ENCODE results near the gene KRT81. TPM values are rescaled to one million over a fixed set of nuclear protein-coding genes. Genes with fewer than 3 reads are reported as not detected.

KRT81 gene
- total RNA-seq, 1 donor from 2014 or later: not detected

- peaks cover 4% of the 10 kb centered on the region for H3K4me1 Mint-ChIP-seq (ENCODE audit: unreplicated experiment)
- TF ChIP-seq CTCF (IDR thresholded peaks at IDR 0.05; ENCODE audit: unreplicated experiment): no peak
- no peak overlapping the region for H3K27ac Mint-ChIP-seq (ENCODE audit: unreplicated experiment)
- no peaks in the 10 kb centered on the region for H3K36me3 Mint-ChIP-seq (ENCODE audit: low read depth, unreplicated experiment)
- H3K27me3 Mint-ChIP-seq (ENCODE audit: unreplicated experiment): peaks cover 7% of the 10 kb centered on the region
- DNase-seq (ENCODE audit: low spot score): no peak
- H3K4me3 Mint-ChIP-seq (ENCODE audit: unreplicated experiment): no peak overlapping the region
- H3K9me3 Mint-ChIP-seq (ENCODE audit: unreplicated experiment): no peaks in the 10 kb centered on the region
Measured at GRCh38 chr12:52275686-52276085, 15.6 kb downstream of the KRT81 start.

GRCh38 chr12:52274521-52275120, 16.7 kb downstream of the KRT81 start, which contains the start of gene KRT86:
Gene KRT86 (plus strand): TSS chr12:52274645. CDS start chr12:52301917, 27,272 bp downstream.
- H3K4me3 Mint-ChIP-seq (ENCODE audit: unreplicated experiment): no peak within 1 kb of the TSS
- H3K27ac Mint-ChIP-seq (ENCODE audit: unreplicated experiment): no peak within 1 kb of the TSS
- no peak for DNase-seq (ENCODE audit: low spot score)
- no peak for TF ChIP-seq CTCF (IDR thresholded peaks at IDR 0.05; ENCODE audit: unreplicated experiment)
- H3K9me3 Mint-ChIP-seq (ENCODE audit: unreplicated experiment): no peaks in the 10 kb centered on the region
- peaks cover 4% of the 10 kb centered on the region for H3K4me1 Mint-ChIP-seq (ENCODE audit: unreplicated experiment)
- peaks cover 5% of the 10 kb centered on the region for H3K27me3 Mint-ChIP-seq (ENCODE audit: unreplicated experiment)
- no peaks in the 10 kb centered on the region for H3K36me3 Mint-ChIP-seq (ENCODE audit: low read depth, unreplicated experiment)

GRCh38 chr12:52271158-52271557, 20.2 kb downstream of the KRT81 start:
- no peak for DNase-seq (ENCODE audit: low spot score)
- Mint-ChIP-seq H3K36me3 (ENCODE audit: low read depth, unreplicated experiment) (no peaks in the 10 kb centered on the region), H3K4me3 (ENCODE audit: unreplicated experiment) (no peak overlapping the region), H3K4me1 (ENCODE audit: unreplicated experiment) (no peaks in the 10 kb centered on the region), H3K27ac (ENCODE audit: unreplicated experiment) (no peak overlapping the region), H3K27me3 (ENCODE audit: unreplicated experiment) (peaks cover 2% of the 10 kb centered on the region), H3K9me3 (ENCODE audit: unreplicated experiment) (no peaks in the 10 kb centered on the region)
- no peak for TF ChIP-seq CTCF (IDR thresholded peaks at IDR 0.05; ENCODE audit: unreplicated experiment)

- Mint-ChIP-seq H3K36me3 (ENCODE audit: low read depth, unreplicated experiment) (no peaks in the 10 kb centered on the region), H3K4me3 (ENCODE audit: unreplicated experiment) (no peak overlapping the region), H3K27ac (ENCODE audit: unreplicated experiment) (no peak overlapping the region), H3K9me3 (ENCODE audit: unreplicated experiment) (no peaks in the 10 kb centered on the region), H3K4me1 (ENCODE audit: unreplicated experiment) (no peaks in the 10 kb centered on the region), H3K27me3 (ENCODE audit: unreplicated experiment) (peaks cover 2% of the 10 kb centered on the region)
- no peak for TF ChIP-seq CTCF (IDR thresholded peaks at IDR 0.05; ENCODE audit: unreplicated experiment)
- DNase-seq (ENCODE audit: low spot score): no peak
Measured at GRCh38 chr12:52270541-52271070, 20.7 kb downstream of the KRT81 start.

GRCh38 chr12:52268212-52268611, 23.1 kb downstream of the KRT81 start:
- no peak overlapping the region for H3K4me3 Mint-ChIP-seq (ENCODE audit: unreplicated experiment)
- no peak for TF ChIP-seq CTCF (IDR thresholded peaks at IDR 0.05; ENCODE audit: unreplicated experiment)
- H3K27me3 Mint-ChIP-seq (ENCODE audit: unreplicated experiment): peaks cover 3% of the 10 kb centered on the region
- H3K9me3 Mint-ChIP-seq (ENCODE audit: unreplicated experiment): no peaks in the 10 kb centered on the region
- no peaks in the 10 kb centered on the region for H3K36me3 Mint-ChIP-seq (ENCODE audit: low read depth, unreplicated experiment)
- no peak overlapping the region for H3K27ac Mint-ChIP-seq (ENCODE audit: unreplicated experiment)
- no peak for DNase-seq (ENCODE audit: low spot score)
- no peaks in the 10 kb centered on the region for H3K4me1 Mint-ChIP-seq (ENCODE audit: unreplicated experiment)
